NCI-H1092 (cell line): ENCODE results near the gene BAIAP2.

Experiments
- DNase-seq: peaks from one replicate; lab custom pipeline; 2025; lab: John Stamatoyannopoulos, UW

Gene BAIAP2

GRCh38 chr17:81053041-81053970 is 18.4 kb downstream of the BAIAP2 start:
- no peak for DNase-seq

- no peak for DNase-seq
Observed at GRCh38 chr17:81054308-81054707, 19.4 kb downstream of the BAIAP2 start.

GRCh38 chr17:81054881-81055370 is 20.0 kb downstream of the BAIAP2 start:
- DNase-seq: no peak

- DNase-seq: no peak
Observed at GRCh38 chr17:81056312-81056711, 21.4 kb downstream of the BAIAP2 start.

GRCh38 chr17:81057079-81057730 is 22.3 kb downstream of the BAIAP2 start:
- no peak for DNase-seq

GRCh38 chr17:81057777-81058176 is 22.8 kb downstream of the BAIAP2 start:
- DNase-seq: no peak

GRCh38 chr17:81058263-81058871 is 23.4 kb downstream of the BAIAP2 start:
- no peak for DNase-seq

- DNase-seq: no peak
Observed at GRCh38 chr17:81059026-81059425, 24.1 kb downstream of the BAIAP2 start.

- DNase-seq: no peak
Observed at GRCh38 chr17:81060416-81060815, 25.5 kb downstream of the BAIAP2 start.

- DNase-seq: no peak
Observed at GRCh38 chr17:81061027-81061735, 26.2 kb downstream of the BAIAP2 start.

- no peak for DNase-seq
Observed at GRCh38 chr17:81062014-81062780, 27.2 kb downstream of the BAIAP2 start.

- no peak for DNase-seq
Observed at GRCh38 chr17:81063106-81064093, 28.4 kb downstream of the BAIAP2 start.

GRCh38 chr17:81064678-81065475 is 29.9 kb downstream of the BAIAP2 start:
- no peak for DNase-seq

- no peak for DNase-seq
Observed at GRCh38 chr17:81065500-81065899, 30.5 kb downstream of the BAIAP2 start.

GRCh38 chr17:81066072-81066471 is 31.1 kb downstream of the BAIAP2 start:
- no peak for DNase-seq

GRCh38 chr17:81066771-81067315 is 31.9 kb downstream of the BAIAP2 start:
- DNase-seq: no peak

GRCh38 chr17:81067391-81067811 is 32.5 kb downstream of the BAIAP2 start:
- no peak for DNase-seq

GRCh38 chr17:81068411-81069134 is 33.6 kb downstream of the BAIAP2 start:
- DNase-seq: no peak
